NCI-H1436 treated with DMSO at 0.1 percent for 48 hours (cell line): ENCODE data around the gene VIPR1.

Experiments used
- DNase-seq: peaks from one replicate; lab custom pipeline; 2025; lab: John Stamatoyannopoulos, UW

Gene VIPR1

DNA sequence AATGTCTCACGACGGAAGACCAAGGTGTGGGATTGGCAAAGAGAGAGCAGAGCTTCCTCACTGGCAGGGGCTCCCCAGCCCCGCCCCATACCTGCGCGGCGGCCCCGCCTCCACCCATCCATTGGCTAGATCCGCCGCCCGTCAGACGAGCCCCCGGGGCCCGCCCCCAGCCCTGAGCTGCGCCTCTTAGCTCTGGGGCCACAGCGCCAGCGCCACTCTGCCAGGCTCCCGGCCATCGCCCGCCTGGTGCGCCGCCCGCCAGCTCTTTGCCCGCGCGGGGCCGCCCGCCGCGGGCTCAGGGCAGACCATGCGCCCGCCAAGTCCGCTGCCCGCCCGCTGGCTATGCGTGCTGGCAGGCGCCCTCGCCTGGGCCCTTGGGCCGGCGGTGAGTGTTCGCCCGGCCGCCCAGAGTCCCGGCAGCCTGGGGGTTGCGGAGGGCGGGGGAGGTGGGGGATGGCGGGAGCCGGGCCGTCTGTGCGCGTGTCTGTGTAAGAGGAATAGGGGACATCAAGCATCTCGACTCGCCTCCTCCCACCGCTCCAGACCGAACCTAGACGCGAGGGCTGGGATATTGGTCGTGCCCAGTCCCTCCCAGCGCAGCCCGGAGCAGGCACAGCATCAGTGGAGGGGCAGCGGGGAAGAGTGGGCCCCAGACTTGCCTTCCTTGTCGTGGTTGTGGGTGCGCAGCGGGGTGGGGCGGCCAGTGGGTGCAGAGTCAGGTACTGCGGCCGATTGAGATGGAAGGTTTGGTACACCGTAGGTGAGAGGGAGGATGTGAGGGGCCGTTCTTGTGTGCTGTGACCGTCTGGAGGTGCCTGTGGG lies at the start of gene VIPR1:
Gene VIPR1, plus strand, starts transcription at position 215 of the 822 bp plus-strand sequence. Its CDS starts 93 bp downstream, at position 308.
- DNase-seq, result no peak

DNA sequence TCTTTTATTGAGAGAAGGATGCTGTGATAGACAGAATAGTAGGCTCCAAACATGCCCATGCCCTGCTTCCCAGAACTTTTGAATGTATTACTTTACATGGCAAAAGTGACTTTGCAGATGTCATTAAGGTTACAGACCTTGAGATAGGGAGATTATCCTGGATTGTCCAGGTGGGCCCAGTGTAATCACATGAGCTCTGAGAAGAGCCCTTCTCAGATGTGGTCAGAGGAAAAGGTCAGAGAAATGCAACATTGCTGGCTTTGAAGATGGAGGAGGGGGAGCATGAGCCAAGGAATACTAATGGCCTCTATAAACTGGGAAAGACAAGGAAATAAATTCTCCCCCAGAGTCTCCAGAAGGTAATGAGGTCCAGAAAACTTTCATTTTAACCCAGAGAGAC lies 46.2 kb upstream of the VIPR1 start:
- DNase-seq, result no peak

- no peak for DNase-seq
Observed at GRCh38 chr3:42459151-42459550, 43.3 kb upstream of the VIPR1 start.

DNA sequence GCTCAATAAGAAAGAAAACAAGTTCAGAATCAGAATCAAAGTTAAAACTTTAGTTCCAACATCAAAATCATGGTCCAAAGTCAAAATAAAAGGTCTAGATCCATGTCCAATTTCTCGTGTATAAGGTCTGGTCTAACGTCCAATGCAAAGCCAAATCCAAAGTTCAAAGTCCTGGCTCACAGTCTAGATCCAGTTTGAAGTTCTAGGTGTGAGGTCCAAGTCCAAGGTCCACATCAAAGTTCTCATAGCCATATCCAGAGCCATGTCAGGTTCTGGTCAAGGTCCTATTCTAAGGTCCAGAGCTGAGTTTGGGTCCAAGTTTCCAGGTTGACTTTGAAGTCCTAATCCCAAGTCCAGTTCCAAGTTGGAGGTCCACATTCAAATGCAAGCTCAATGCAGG lies 40.7 kb upstream of the VIPR1 start:
- no peak for DNase-seq

DNA sequence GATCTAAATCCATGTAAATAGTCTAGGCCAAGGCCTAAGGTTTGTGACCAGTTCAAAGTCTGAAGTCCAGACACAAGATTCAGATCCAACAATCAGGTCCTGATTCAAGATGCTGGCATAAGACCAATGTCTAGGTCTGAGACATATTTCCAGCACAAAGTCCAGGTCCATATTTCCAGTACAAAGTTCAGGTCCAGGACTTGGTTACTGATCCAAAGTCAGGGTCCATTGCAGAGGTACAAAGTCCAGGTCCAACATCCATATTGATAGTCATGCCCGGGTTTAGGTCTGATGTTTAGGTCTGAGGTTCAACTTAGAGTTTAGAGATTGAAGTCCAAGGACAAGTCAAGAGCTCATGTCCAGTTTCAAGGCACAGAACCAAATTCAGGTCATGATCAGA lies 39.4 kb upstream of the VIPR1 start:
- no peak for DNase-seq

DNA sequence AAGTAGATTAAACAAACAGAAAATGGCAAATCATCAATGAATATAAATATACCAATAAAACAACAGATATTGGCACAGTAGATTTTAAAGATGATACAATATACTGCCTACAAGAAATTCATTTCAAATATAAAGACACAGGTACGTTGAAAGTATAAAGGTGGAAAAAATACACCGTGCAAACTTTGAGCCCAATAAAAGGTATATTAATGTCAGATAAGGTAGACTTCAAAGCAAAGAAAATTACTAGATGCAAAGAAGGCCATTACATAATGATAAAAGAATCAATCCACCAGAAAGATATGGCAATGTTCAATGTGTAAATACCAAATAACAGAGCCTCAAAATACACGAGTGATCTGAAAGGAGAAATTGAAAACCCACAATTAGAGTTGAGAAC lies 34.3 kb upstream of the VIPR1 start:
- no peak for DNase-seq

DNA sequence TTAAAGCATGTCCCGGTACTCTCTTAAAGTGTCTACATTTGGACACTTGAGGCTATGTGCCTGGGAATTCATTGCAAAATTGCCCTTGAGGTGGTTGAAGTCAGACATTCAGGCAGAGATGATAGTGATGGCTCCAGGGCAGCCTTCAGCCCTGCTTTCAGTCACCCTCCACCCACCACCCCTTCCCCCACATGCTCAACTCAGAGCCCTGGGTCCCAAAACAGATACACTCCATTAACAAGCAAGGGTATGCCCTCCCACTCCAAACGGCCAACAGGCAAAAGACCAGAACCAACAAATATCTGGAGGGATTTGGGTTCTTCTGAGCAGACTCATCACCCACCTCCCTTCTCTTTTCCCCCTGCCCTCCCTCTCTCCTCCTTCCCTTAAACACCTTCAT lies 29.9 kb upstream of the VIPR1 start:
- DNase-seq, result no peak

DNA sequence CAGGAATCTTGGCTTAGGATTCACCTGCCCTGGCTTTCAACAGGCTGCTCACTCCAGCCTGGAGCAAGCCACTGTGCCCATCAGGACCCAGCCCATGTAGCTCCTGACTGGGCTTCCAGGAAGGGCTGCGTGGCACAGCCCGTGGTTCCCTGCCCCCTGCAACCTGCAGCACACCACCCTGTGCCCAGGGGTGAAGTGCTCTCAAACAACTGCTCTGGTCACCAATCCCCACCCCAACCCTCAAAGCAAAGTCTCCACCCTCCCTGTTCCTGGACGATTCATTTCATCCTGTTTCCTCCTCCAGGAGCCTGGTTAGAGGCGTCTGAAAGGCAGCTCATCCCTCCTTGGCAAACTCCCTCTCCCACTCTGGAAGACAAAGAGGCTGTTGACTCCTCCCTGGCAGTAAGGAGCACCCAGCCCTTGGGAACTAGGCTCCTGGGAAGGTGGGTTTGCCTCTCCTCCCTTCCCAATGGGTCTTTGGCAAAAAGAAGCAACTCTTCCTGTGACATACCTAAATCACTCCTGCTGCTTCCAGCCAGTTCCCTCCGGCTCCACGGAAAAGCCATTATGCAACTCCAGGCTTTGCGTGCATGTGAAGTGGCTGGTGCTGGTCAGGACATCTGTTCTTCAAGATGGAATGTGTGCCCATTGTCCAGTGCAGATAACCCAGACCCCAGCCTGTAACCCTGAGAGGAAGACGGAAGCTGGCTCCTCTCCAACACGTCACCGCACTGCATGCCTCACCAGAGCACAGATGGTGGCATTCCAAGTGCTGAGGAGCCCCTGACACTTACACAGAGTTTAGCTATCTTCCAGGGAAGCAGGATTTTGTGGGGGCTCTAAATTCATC lies 29.1 kb upstream of the VIPR1 start:
- no peak for DNase-seq

GRCh38 chr3:42476225-42477125 lies 26.0 kb upstream of the VIPR1 start:
- DNase-seq, result no peak

GRCh38 chr3:42477696-42478095 lies 24.7 kb upstream of the VIPR1 start:
- DNase-seq, result no peak

DNA sequence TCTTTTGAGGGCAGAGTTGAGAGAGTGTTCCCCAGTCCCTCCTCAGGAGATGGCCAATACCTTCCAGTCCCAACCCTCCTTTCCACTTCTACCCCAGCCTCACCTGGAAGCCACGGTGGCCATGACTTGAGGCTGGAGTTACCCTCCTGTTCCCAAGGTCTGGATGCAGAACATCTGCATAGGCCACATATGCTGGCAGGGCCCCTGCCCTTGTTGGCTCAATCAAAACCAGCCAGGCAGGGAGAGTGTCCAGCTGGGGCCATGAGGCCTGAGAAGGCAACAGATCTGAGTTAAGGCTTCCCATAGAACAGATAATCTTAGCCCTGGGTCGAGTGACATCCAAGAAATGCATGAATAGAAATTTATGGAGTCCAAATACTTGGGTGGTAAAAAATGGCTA lies 23.6 kb upstream of the VIPR1 start:
- DNase-seq, result no peak

DNA sequence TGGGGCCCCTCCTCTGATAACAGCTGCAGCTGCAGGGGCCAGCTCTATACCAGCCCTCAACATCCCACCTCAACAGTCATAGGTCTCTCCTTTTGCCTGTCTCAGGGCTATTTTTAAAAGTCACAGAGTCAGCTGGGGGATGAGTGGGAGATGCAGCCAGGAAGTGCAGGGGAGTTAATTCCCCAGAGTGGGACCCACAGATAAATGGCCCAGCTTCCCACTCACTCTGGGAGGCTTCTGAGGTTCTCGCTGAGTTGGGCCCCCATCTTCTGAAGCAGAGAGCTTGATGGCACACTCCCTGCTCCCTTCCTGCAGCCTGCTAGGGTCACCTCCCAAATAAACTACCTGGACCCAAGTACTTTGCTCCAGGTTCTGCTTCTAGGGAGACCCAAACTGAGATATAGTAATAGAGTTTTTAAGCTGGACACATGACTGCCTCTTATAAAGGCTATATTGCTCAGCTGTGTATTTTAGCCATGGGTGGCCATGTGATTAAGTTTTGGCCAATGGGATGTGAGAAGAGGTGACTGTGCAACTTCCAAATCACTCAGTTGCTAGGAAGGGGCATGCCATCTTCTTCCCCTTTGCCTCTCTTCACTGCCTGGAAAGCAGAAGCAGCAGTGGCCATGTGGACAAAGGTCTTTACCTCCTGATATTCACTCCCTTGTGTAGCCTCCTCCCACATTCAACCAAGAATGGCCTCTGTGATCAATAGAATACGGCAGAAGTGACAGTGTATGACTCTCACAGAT lies 15.5 kb upstream of the VIPR1 start:
- DNase-seq, result no peak

DNA sequence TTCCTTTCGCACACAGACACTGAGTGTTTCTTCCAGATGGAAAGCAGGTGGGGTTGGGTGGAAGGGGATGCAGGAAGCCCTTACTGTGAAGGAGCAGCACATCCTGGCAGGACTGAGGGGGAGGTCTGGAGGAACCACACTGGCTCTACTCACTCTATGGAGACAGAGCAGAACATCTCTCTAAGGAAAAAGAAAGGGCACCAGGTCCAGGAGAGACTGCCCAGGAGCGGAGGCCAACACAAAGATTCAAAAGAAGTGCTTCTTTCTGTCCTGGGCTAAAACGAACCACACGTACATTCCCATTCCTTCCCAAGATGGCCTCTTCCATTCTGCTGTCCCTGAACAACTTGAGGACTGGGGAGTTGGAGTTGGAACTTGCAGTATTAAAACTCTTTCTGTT lies 13.8 kb upstream of the VIPR1 start:
- DNase-seq, result no peak

DNA sequence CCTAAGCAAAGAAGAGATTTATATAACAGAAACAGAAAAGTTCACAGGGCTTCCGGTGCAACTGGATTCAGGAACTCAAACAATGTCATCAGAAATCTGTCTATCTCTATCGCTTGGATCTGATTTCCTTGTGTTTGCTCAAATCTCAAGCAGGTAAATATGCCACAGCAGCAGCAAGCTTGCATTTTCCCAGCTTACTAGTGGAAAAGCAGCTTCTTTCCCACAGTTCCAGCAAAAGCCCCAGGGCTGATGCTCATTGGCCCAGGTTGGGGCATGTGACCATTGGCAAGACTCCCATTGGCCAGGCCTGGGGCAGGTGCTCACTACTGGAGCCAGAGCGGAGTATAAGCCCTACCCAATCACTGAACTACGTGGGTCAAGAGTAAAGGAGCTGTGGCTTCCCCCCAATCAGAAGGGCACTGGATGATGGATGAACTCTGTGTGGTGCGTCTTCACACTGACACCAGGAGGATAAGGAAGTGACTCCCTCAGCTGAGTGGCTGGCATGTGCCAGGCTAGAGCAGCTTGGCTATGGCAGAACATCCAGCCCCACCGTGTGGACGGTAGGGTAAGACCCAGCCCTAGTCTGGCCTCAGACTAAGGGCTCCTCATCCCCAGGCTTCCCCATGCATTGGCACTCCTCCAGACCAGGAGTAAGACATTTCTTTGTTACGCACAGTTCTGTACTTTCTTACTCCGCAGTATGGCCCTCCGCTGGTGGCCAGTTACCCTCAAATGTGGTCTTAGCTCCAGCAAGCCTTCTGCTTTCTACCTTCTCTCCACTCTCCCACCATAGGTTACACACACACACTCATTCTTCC lies 13.1 kb upstream of the VIPR1 start:
- DNase-seq, result no peak

GRCh38 chr3:42489937-42490227 lies 12.6 kb upstream of the VIPR1 start:
- no peak for DNase-seq

GRCh38 chr3:42490243-42490642 lies 12.2 kb upstream of the VIPR1 start:
- DNase-seq, result no peak

- no peak for DNase-seq
Observed at GRCh38 chr3:42491881-42492507, 10.4 kb upstream of the VIPR1 start.

- no peak for DNase-seq
Observed at GRCh38 chr3:42492508-42493080, 9.8 kb upstream of the VIPR1 start.

DNA sequence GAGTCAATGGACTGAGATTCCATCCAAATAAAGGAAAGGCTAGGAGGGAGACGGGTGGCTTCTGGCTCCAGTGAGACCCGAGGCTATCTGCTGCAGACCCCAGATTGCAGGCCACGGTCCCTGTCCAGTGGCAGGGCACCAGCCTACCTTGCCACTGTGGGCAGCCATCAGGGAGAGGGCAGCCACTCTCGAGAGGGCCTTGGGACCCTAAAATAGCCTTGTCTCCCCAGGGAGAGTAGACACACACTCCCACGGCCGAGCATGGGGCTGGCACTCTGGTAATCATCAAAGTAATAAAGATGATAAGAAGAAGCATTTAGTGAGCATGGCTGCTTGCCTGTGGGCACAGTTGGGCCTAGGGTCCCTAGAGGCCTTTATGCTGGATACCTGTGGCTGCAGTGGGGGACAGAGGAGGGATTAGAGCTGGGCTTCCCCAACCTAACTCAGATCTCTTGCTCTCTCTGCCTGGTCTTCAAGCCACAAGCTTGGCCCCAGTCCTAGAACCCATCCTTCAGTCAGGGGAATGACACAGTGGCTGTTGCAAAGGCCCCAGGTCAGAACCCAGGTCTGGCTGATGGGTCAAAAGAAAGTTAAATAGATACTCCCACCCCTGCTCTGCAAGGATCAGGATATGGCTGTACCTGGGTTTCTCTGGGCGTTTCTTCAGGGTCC lies 9.2 kb upstream of the VIPR1 start:
- DNase-seq, result no peak

- no peak for DNase-seq
Observed at GRCh38 chr3:42493798-42494151, 8.7 kb upstream of the VIPR1 start.
